ENCODE data around the gene TMEM156.

DNA sequence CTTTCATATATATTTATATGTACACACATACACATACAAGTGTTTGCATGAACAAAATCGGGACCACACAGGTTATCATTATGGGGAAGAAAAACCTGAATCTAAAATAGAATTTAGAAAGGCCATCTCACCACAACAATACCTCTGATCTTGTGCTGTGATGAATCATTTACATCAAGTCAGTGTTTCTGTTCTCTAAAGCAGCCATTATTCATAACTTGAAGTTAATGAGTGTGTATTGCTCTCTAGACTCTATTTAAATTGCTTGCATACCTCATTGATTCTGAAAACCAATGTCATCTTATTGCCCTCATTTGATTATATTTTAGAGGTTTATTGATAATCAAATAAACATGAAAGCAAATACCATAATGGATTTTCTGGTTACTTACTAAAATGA is 93.0 kb downstream of the TMEM156 start:
- TF ChIP-seq, protein P1, sequence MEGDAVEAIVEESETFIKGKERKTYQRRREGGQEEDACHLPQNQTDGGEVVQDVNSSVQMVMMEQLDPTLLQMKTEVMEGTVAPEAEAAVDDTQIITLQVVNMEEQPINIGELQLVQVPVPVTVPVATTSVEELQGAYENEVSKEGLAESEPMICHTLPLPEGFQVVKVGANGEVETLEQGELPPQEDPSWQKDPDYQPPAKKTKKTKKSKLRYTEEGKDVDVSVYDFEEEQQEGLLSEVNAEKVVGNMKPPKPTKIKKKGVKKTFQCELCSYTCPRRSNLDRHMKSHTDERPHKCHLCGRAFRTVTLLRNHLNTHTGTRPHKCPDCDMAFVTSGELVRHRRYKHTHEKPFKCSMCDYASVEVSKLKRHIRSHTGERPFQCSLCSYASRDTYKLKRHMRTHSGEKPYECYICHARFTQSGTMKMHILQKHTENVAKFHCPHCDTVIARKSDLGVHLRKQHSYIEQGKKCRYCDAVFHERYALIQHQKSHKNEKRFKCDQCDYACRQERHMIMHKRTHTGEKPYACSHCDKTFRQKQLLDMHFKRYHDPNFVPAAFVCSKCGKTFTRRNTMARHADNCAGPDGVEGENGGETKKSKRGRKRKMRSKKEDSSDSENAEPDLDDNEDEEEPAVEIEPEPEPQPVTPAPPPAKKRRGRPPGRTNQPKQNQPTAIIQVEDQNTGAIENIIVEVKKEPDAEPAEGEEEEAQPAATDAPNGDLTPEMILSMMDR (optimal IDR thresholded peaks at IDR 0.05 in 1 of 3, IDR thresholded peaks at IDR 0.05 in 1 of 3, conservative IDR thresholded peaks at IDR 0.05 in 1 of 3; ENCODE audit: extremely low read depth in 1 of 3, insufficient read depth in 2 of 3, low read length in 3 of 3), result no peak
- TF ChIP-seq EZH2 (IDR thresholded peaks at IDR 0.05; ENCODE audit: low read length), result no peak

All from keratinocyte (primary cell).